SU-DHL-6 (cell line): ENCODE results near the gene TMEM178B.

Experiments
- H2AFZ ChIP-seq: fragments of 200-600 bp; sonication (generic); 2 replicates; pipeline ENCODE4 v1.6.1; 2014; ENCODE audit warnings: low read depth, mild to moderate bottlenecking, moderate library complexity, mixed read lengths, antibody characterized with exemption, low read length; ENCODE audit not compliant: severe bottlenecking
- H3F3A ChIP-seq: fragments of 200-600 bp; shearing (Covaris generic); 2 replicates; pipeline ENCODE4 v1.6.0; 2016; ENCODE audit warnings: antibody characterized with exemption, mild to moderate bottlenecking; ENCODE audit not compliant: insufficient read depth
- H3K27ac ChIP-seq: fragments of 200-600 bp; sonication (generic); 2 replicates; pipeline ENCODE4 v1.5.1; 2016; ENCODE audit warnings: low read depth, mild to moderate bottlenecking, low read length, moderate library complexity, mixed read lengths
- H3K27me3 ChIP-seq: fragments of 200-600 bp; sonication (generic), shearing (Covaris generic); 2 replicates; pipeline ENCODE4 v1.6.0; 2014; ENCODE audit warnings: mild to moderate bottlenecking, low read length
- H3K36me3 ChIP-seq: fragments of 200-600 bp; sonication (generic); 2 replicates; pipeline ENCODE4 v1.6.1; 2014; ENCODE audit warnings: mild to moderate bottlenecking, low read length, mixed read lengths
- H3K4me2 ChIP-seq: fragments of 300-600, 200-600 bp; shearing (Covaris generic), sonication (generic); 2 replicates; pipeline ENCODE4 v1.6.0; 2014; ENCODE audit warnings: low read length, low read depth, mild to moderate bottlenecking; ENCODE audit not compliant: poor library complexity, severe bottlenecking
- H3K4me3 ChIP-seq: fragments of 200-600 bp; sonication (generic); 2 replicates; pipeline ENCODE4 v1.5.1; 2014; ENCODE audit warnings: antibody characterized with exemption, low read length, mild to moderate bottlenecking, mixed read lengths; ENCODE audit not compliant: insufficient read depth, poor library complexity, severe bottlenecking
- H3K79me2 ChIP-seq: fragments of 200-600 bp; sonication (generic); 2 replicates; pipeline ENCODE4 v1.6.1; 2014; ENCODE audit warnings: mild to moderate bottlenecking, low read length, moderate library complexity; ENCODE audit not compliant: insufficient read depth
- H3K9ac ChIP-seq: fragments of 200-600 bp; sonication (generic); 2 replicates; pipeline ENCODE4 v1.7.0; 2014; ENCODE audit warnings: mild to moderate bottlenecking, low read length
- H3K9me2 ChIP-seq: fragments of 200-600 bp; sonication (generic); replicated peaks from 2 replicates; pipeline ENCODE4 v1.6.1; 2014; ENCODE audit warnings: low read length; ENCODE audit not compliant: insufficient read depth
- H3K9me3 ChIP-seq: fragments of 200-600 bp; sonication (generic); 2 replicates; pipeline ENCODE4 v1.6.1; 2014; ENCODE audit warnings: low read length, mixed read lengths; ENCODE audit not compliant: insufficient read depth
- H4K20me1 ChIP-seq: fragments of 200-600 bp; sonication (generic); 2 replicates; pipeline ENCODE4 v1.6.1; 2014; ENCODE audit warnings: low read depth, mild to moderate bottlenecking, antibody characterized with exemption, low read length, moderate library complexity, mixed read lengths
- CTCF ChIP-seq: fragments of 200-600 bp; sonication (generic); IDR thresholded peaks from one replicate; pipeline ENCODE4 v1.5.1; 2017; ENCODE audit warnings: antibody characterized with exemption, mild to moderate bottlenecking, low read length, moderate library complexity; ENCODE audit not compliant: insufficient read depth, poor library complexity, severe bottlenecking
- EZH2phosphoT487 ChIP-seq: fragments of 200-600 bp; sonication (generic), shearing (Covaris generic); conservative IDR thresholded peaks from 2 replicates; pipeline ENCODE4 v1.6.1; 2018; ENCODE audit warnings: mild to moderate bottlenecking, antibody characterized with exemption, low read length, moderate library complexity, mixed read lengths

TMEM178B gene

GRCh38 chr7:141145630-141145982 lies 71.7 kb downstream of the TMEM178B start:
- no peaks in the 10 kb centered on the region for H3F3A ChIP-seq
- H3K4me3 ChIP-seq = no peak overlapping the region
- no peaks in the 10 kb centered on the region for H3K79me2 ChIP-seq
- H3K9me3 ChIP-seq = no peaks in the 10 kb centered on the region
- H3K9ac ChIP-seq = no peak overlapping the region
- no peaks in the 10 kb centered on the region for H3K9me2 ChIP-seq
- no peak overlapping the region for H3K4me2 ChIP-seq
- no peak overlapping the region for H2AFZ ChIP-seq
- no peaks in the 10 kb centered on the region for H4K20me1 ChIP-seq
- TF ChIP-seq CTCF = no peak
- no peak for TF ChIP-seq EZH2phosphoT487
- no peaks in the 10 kb centered on the region for H3K27me3 ChIP-seq
- H3K36me3 ChIP-seq = no peaks in the 10 kb centered on the region
- no peak overlapping the region for H3K27ac ChIP-seq

- H3K9me2 ChIP-seq = no peaks in the 10 kb centered on the region
- H4K20me1 ChIP-seq = no peaks in the 10 kb centered on the region
- H3K27me3 ChIP-seq = no peaks in the 10 kb centered on the region
- TF ChIP-seq CTCF = no peak
- no peak for TF ChIP-seq EZH2phosphoT487
- H3K9me3 ChIP-seq = no peaks in the 10 kb centered on the region
- no peak overlapping the region for H3K4me3 ChIP-seq
- H3F3A ChIP-seq = no peaks in the 10 kb centered on the region
- no peak overlapping the region for H3K27ac ChIP-seq
- no peaks in the 10 kb centered on the region for H3K36me3 ChIP-seq
- no peak overlapping the region for H2AFZ ChIP-seq
- H3K79me2 ChIP-seq = no peaks in the 10 kb centered on the region
- H3K9ac ChIP-seq = no peak overlapping the region
- H3K4me2 ChIP-seq = no peak overlapping the region
Measured at GRCh38 chr7:141147482-141147881, 73.6 kb downstream of the TMEM178B start.

- H3K27me3 ChIP-seq = peaks cover 3% of the 10 kb centered on the region; the same call in 1 of the 2 replicates
- no peak overlapping the region for H3K27ac ChIP-seq
- no peaks in the 10 kb centered on the region for H3F3A ChIP-seq
- no peaks in the 10 kb centered on the region for H3K36me3 ChIP-seq
- H3K9ac ChIP-seq = no peak overlapping the region
- H3K79me2 ChIP-seq = no peaks in the 10 kb centered on the region
- no peaks in the 10 kb centered on the region for H3K9me2 ChIP-seq
- no peak for TF ChIP-seq EZH2phosphoT487
- TF ChIP-seq CTCF = no peak
- H3K4me2 ChIP-seq = no peak overlapping the region
- no peak overlapping the region for H3K4me3 ChIP-seq
- H2AFZ ChIP-seq = no peak overlapping the region
- H3K9me3 ChIP-seq = no peaks in the 10 kb centered on the region
- H4K20me1 ChIP-seq = no peaks in the 10 kb centered on the region
Measured at GRCh38 chr7:141150465-141150864, 76.6 kb downstream of the TMEM178B start.

- H3F3A ChIP-seq = no peaks in the 10 kb centered on the region
Measured at GRCh38 chr7:141151746-141152145, 77.9 kb downstream of the TMEM178B start.

More at GRCh38 chr7:141151746-141152145, 77.9 kb downstream of the TMEM178B start:
- H3K9me2 ChIP-seq = no peaks in the 10 kb centered on the region
- H3K9me3 ChIP-seq = no peaks in the 10 kb centered on the region
- no peak overlapping the region for H2AFZ ChIP-seq
- no peak overlapping the region for H3K27ac ChIP-seq
- H3K4me3 ChIP-seq = no peak overlapping the region
- no peak for TF ChIP-seq CTCF
- H3K9ac ChIP-seq = no peak overlapping the region
- H4K20me1 ChIP-seq = no peaks in the 10 kb centered on the region
- no peaks in the 10 kb centered on the region for H3K79me2 ChIP-seq
- H3K36me3 ChIP-seq = no peaks in the 10 kb centered on the region
- no peak overlapping the region for H3K4me2 ChIP-seq
- H3K27me3 ChIP-seq = peaks cover 3% of the 10 kb centered on the region; the same call in 1 of the 2 replicates
